Vagina (tissue), 2 donors: Measurements from ENCODE around the gene KCNK10.

Experiments used
- POLR2A ChIP-seq, 2 donors: fragments of 450-650 bp; IDR thresholded peaks; one replicate each; pipeline ENCODE4 v1.6.1; 2017; ENCODE audit warnings: antibody characterized with exemption in 2 of 2, mild to moderate bottlenecking in 2 of 2, moderate library complexity in 2 of 2
- POLR2AphosphoS5 ChIP-seq, 2 donors: sonication (generic); formaldehyde crosslinking; IDR thresholded peaks; one replicate each; pipeline ENCODE4 v1.9.0; 2017; ENCODE audit warnings: antibody characterized with exemption in 2 of 2, mild to moderate bottlenecking in 2 of 2, low read depth in 1 of 2; ENCODE audit not compliant: insufficient read depth in 1 of 2
- TF ChIP-seq, protein P1 (sequence below), 3 experiments: fragments of 450-650 bp in 2 of 3; fragments of 200-600 bp in 1 of 3; sonication (generic) in 1 of 3; IDR thresholded peaks; one replicate each; pipeline ENCODE4 v1.5.1; 2017 to 2019; ENCODE audit warnings: antibody characterized with exemption in 3 of 3, mild to moderate bottlenecking in 2 of 3, moderate library complexity in 2 of 3

DNA sequence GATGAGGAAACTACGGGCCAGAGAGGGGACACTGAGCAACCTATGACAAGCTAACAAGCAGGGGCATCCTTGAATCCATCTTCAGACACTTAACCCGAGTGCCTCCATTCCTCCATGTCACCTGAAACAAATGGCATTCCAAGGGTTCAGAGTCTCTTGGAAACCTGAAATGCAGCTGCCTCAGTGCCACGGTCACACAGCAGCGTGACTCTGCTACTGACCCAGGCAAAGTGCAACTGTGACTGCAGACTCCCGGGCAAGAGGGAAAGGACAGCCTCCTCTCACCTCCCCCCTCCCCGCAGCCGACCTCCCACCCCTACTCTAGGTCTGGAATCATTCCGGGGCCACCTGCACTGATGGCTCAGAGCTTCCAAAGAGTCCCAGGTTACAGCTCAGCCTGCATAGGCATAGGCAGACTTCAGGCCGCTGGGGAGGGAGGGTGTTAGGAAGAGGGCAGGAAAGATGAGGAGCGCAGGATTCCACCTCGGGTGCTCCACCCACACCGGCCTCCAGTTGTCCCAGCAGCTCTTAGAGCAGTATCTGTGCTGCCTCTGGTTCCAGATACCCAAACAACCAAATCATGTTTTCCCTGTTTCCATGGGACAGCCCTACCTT, 53.2 kb downstream of the KCNK10 start:
- TF ChIP-seq, protein P1, sequence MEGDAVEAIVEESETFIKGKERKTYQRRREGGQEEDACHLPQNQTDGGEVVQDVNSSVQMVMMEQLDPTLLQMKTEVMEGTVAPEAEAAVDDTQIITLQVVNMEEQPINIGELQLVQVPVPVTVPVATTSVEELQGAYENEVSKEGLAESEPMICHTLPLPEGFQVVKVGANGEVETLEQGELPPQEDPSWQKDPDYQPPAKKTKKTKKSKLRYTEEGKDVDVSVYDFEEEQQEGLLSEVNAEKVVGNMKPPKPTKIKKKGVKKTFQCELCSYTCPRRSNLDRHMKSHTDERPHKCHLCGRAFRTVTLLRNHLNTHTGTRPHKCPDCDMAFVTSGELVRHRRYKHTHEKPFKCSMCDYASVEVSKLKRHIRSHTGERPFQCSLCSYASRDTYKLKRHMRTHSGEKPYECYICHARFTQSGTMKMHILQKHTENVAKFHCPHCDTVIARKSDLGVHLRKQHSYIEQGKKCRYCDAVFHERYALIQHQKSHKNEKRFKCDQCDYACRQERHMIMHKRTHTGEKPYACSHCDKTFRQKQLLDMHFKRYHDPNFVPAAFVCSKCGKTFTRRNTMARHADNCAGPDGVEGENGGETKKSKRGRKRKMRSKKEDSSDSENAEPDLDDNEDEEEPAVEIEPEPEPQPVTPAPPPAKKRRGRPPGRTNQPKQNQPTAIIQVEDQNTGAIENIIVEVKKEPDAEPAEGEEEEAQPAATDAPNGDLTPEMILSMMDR (IDR thresholded peaks at IDR 0.05) = no peak
- no peak for TF ChIP-seq POLR2AphosphoS5 (IDR thresholded peaks at IDR 0.05; ENCODE audit: insufficient read depth in 1 of 2, low read depth in 1 of 2)
- no peak for TF ChIP-seq POLR2A (IDR thresholded peaks at IDR 0.05)
